Measurements from ENCODE around the gene ATXN3.

- TF ChIP-seq POLR2AphosphoS5 (IDR thresholded peaks at IDR 0.05; ENCODE audit: low read depth, low read length) (no peak), POLR2A (IDR thresholded peaks at IDR 0.05; ENCODE audit: low read depth, low read length) (no peak), SPI1 (IDR thresholded peaks at IDR 0.05; ENCODE audit: low read depth, low read length) (no peak)
Observed at GRCh38 chr14:92014040-92014439, 92.3 kb downstream of the ATXN3 start.
